ENCODE measurements around the gene ABO.
"Not testable (repeated sequence)": the region's sequence is repeated elsewhere in the genome, so short reads cannot be mapped to it uniquely, and the experiment has no call there.

The ABO gene

GRCh38 chr9:133233681-133234432 is 41.1 kb downstream of the ABO start:
- TF ChIP-seq CTCF (IDR thresholded peaks at IDR 0.05; ENCODE audit: low read depth, low read length): no peak
- no peak overlapping the region for H3K4me3 ChIP-seq (ENCODE audit: low read depth, low read length)

- not testable (repeated sequence) for H3K4me3 ChIP-seq (ENCODE audit: low read depth, low read length)
Observed at GRCh38 chr9:133231934-133232568, 43.0 kb downstream of the ABO start.

- not testable (repeated sequence) for H3K4me3 ChIP-seq (ENCODE audit: low read depth, low read length)
Observed at GRCh38 chr9:133230514-133230913, 44.5 kb downstream of the ABO start.

- TF ChIP-seq CTCF (IDR thresholded peaks at IDR 0.05; ENCODE audit: low read depth, low read length): no peak
- no peak overlapping the region for H3K4me3 ChIP-seq (ENCODE audit: low read depth, low read length)
Observed at GRCh38 chr9:133230093-133230492, 44.9 kb downstream of the ABO start.

- H3K4me3 ChIP-seq (ENCODE audit: low read depth, low read length): not testable (repeated sequence)
Observed at GRCh38 chr9:133228474-133229193, 46.4 kb downstream of the ABO start.

- not testable (repeated sequence) for H3K4me3 ChIP-seq (ENCODE audit: low read depth, low read length)
Observed at GRCh38 chr9:133227996-133228395, 47.0 kb downstream of the ABO start.

- TF ChIP-seq CTCF (IDR thresholded peaks at IDR 0.05; ENCODE audit: low read depth, low read length): no peak
Observed at GRCh38 chr9:133227242-133227860, 47.6 kb downstream of the ABO start.

GRCh38 chr9:133226219-133227171 is 48.5 kb downstream of the ABO start:
- no peak overlapping the region for H3K4me3 ChIP-seq (ENCODE audit: low read depth, low read length)
- TF ChIP-seq CTCF (IDR thresholded peaks at IDR 0.05; ENCODE audit: low read depth, low read length): no peak

More at GRCh38 chr9:133227242-133227860, 47.6 kb downstream of the ABO start:
- no peak overlapping the region for H3K4me3 ChIP-seq (ENCODE audit: low read depth, low read length)

Measured in WI38 (cell line).